Psoas muscle (tissue), 8 donors: ENCODE data around the gene ST8SIA3. TPM values are rescaled to one million over a fixed set of nuclear protein-coding genes. Genes with fewer than 3 reads are reported as not detected.

Source experiments
- ATAC-seq, 4 donors: fragments of 200-7000 bp; cut with Tn5 transposase; one replicate each; pipeline ENCODE4 v1.9.1; 2020; ENCODE audit warnings: moderate library complexity in 3 of 4, mild to moderate bottlenecking in 2 of 4
- DNase-seq, 2 donors: peaks; one replicate each; pipeline ENCODE4 v3.0.0-alpha.2; 2020
- H3K27ac ChIP-seq: fragments of 200-600 bp; one replicate; pipeline ENCODE4 v1.8.0; 2022
- H3K27me3 ChIP-seq, 3 donors: fragments of 200-600 bp in 1 of 3; one replicate each; pipeline versions ENCODE4 v1.6.1 to v1.8.0; 2013 to 2022; ENCODE audit warnings: low read length in 2 of 3, mild to moderate bottlenecking in 2 of 3, moderate library complexity in 1 of 3; ENCODE audit not compliant: insufficient read depth in 3 of 3
- H3K36me3 ChIP-seq, 2 donors: fragments of 200-600 bp in 1 of 2; one replicate each; pipeline versions ENCODE4 v1.6.1 to v1.8.0; 2013 to 2022; ENCODE audit warnings: low read depth in 1 of 2, mild to moderate bottlenecking in 1 of 2, moderate library complexity in 1 of 2; ENCODE audit not compliant: insufficient read depth in 1 of 2
- H3K4me1 ChIP-seq: fragments of 200-600 bp; one replicate; pipeline ENCODE4 v1.8.0; 2022
- H3K4me3 ChIP-seq: fragments of 200-600 bp; one replicate; pipeline ENCODE4 v1.8.0; 2022; ENCODE audit warnings: mild to moderate bottlenecking
- H3K9me3 ChIP-seq: fragments of 200-600 bp; one replicate; pipeline ENCODE4 v1.8.0; 2022
- CTCF ChIP-seq: fragments of 200-600 bp; IDR thresholded peaks from one replicate; pipeline ENCODE4 v1.8.0; 2022; ENCODE audit warnings: antibody characterized with exemption
- WGBS, 3 donors: extraction: QIAGEN DNeasy Blood & Tissue Kit; methylation state at CpG; one replicate each; pipeline versions ENCODE4 v1.1.6 to v1.1.7; 2013; 5-methylcytosine and 5-hydroxymethylcytosine counted together
- intact Hi-C, 2 donors: fragments of 100-400 bp; cut with DNase I; formaldehyde crosslinking; loops; one replicate each; pipeline versions ENCODE4 v1.11.0 to v1.14.2; 2022
- long read RNA-seq, 2 donors: library from polyadenylated mRNA; unstranded; transcript quantifications; one replicate each; pipeline ENCODE4 v2.0.0, GENCODE V29; 2021
- polyA plus RNA-seq, 3 donors: library from polyadenylated mRNA; stranded (reverse); fragments of 200-250 nt; gene quantifications; one replicate each; pipeline ENCODE4 v1.2.3, GENCODE V29; 2013
- total RNA-seq, 4 donors: library from RNA; stranded (reverse); fragmentation: NEBNext Ultra II Directional in 2 of 4; extraction: Animal tissue kit (Norgen Biotek cat#: 25700) in 2 of 4; gene quantifications; one replicate each; pipeline versions ENCODE4 v1.2.1 to v1.2.4, GENCODE V29; 2021 to 2023
- donor health status: healthy with polysubstance abuse.
- donor health status: DM: no; HTN: no; CAD: no; lungs with moderate emphysema.
- donor health status: Bipolar disorder and iron deficiency.
- donor health status: healthy.
- donor health status: DM: yes; HTN: yes; CAD: no.
- donor health status: DM: no; HTN: no; CAD: no.
- donor health status: DM: no; HTN: no; CAD: no.
- donor health status: DM: yes; HTN: yes; CAD: no.

Gene ST8SIA3, protein sequence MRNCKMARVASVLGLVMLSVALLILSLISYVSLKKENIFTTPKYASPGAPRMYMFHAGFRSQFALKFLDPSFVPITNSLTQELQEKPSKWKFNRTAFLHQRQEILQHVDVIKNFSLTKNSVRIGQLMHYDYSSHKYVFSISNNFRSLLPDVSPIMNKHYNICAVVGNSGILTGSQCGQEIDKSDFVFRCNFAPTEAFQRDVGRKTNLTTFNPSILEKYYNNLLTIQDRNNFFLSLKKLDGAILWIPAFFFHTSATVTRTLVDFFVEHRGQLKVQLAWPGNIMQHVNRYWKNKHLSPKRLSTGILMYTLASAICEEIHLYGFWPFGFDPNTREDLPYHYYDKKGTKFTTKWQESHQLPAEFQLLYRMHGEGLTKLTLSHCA
- total RNA-seq (under 1 TPM in 1 of 4 donors, not detected in 3; 0.02 TPM), polyA plus RNA-seq (under 1 TPM in 1 of 3 donors, not detected in 2; 0.09 TPM)
- long read RNA-seq, donor 1: 0 reads
- long read RNA-seq, donor 2: 0 reads

DNA sequence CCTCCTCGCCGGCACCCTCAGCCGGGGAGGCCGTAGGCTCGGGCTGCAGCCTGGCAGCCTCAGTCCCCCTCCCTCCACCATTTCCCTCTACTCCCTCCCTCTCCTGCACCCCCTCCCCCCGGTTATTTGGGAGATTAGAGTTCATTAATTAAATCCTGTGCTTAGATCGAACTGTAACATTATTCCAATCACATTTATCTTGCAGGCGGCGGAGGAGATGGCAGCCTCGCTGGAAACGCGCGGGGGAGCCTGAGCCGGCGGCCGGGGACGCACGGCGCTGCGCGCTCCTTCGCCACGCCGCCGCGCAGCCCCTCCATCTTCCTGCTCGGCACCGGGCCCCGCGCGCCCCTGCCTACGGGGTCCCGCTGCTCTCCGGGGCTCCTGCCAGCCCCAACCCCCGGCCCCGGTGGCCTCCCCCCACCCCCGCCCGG, at the start of gene ST8SIA3:
TSS of gene ST8SIA3 (plus strand) at position 287 of the 431 bp plus-strand sequence. CDS start 290 bp downstream, outside the sequence.
- Histone ChIP-seq H3K4me3 (no peak within 1 kb of the TSS), H3K27me3 (peaks cover 6 to 68% (median 15%) of the 10 kb centered on the region in 3 donors), H3K36me3 (no peaks in the 10 kb centered on the region), H3K4me1 (no peaks in the 10 kb centered on the region), H3K27ac (no peak within 1 kb of the TSS), H3K9me3 (no peaks in the 10 kb centered on the region)
- no peak for TF ChIP-seq CTCF
- ATAC-seq (no peak), DNase-seq (no peak)
- intact Hi-C loops: no loop called here
- WGBS, 3 donors: 1 to 2% (median 2%) methylated on average over 36 to 37 of the region's 38 CpGs

- Histone ChIP-seq H3K4me1 (no peaks in the 10 kb centered on the region), H3K27ac (no peak overlapping the region), H3K36me3 (no peaks in the 10 kb centered on the region), H3K9me3 (no peaks in the 10 kb centered on the region), H3K27me3 (peaks cover 0 to 4% (median 0%) of the 10 kb centered on the region in 3 donors), H3K4me3 (no peak overlapping the region)
- intact Hi-C loops: no loop called here
- TF ChIP-seq CTCF: no peak
- 71 to 76% (median 72%) methylated on average over 4 of the region's 4 CpGs for WGBS, 3 donors
- DNase-seq (no peak), ATAC-seq (no peak)
Observed at GRCh38 chr18:57311472-57311871, 40.9 kb upstream of the ST8SIA3 start.

DNA sequence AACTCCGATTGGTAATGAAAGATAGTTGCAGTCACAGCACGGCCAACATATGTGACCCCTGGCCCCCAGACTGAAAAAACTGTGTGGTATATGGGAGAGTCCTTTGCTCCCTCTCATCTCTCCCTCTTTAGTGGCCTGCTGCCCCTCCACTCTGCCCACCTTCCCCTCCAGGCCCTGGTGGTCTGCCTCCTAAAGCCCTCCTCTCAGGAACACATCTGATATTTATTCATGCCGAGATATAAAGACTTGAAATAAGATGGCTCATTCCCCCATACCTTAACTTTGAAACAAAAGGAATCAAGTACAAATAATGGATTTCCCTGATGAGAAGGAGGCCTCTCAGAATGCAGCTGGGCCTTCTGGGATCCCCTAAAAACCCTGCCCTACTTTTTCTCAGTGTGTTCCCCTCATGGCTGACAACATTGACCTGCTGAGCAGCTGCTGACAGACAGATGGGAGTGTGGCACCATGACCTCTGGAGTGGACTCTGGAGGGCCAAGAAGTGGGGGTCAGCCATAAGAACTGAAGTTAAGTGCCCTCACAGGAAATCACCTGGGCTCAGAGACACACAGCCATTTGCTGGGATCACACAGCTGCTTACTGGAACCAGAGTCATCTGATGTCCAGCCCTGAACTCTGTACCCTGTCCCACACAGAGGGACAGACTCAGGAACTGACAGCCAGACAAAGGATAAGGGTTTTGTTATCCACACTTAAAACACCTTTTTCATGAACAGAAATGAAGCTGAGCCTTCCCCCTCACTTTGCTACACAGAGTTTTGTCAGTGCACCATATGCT, 39.8 kb upstream of the ST8SIA3 start:
- WGBS, 3 donors: 68 to 72% (median 69%) methylated on average over 3 of the region's 3 CpGs
- intact Hi-C loops: no loop called here

GRCh38 chr18:57320603-57321002, 31.8 kb upstream of the ST8SIA3 start:
- intact Hi-C loops: no loop called here
- ATAC-seq (no peak), DNase-seq (no peak)
- no peaks in the 10 kb centered on the region for H3K36me3 ChIP-seq
- TF ChIP-seq CTCF: no peak
- no peaks in the 10 kb centered on the region for H3K4me1 ChIP-seq
- 65 to 73% (median 72%) methylated on average over 2 of the region's 2 CpGs for WGBS, 3 donors
- H3K4me3 ChIP-seq: no peak overlapping the region
- H3K9me3 ChIP-seq: no peaks in the 10 kb centered on the region
- no peak overlapping the region for H3K27ac ChIP-seq
- no peaks in the 10 kb centered on the region for H3K27me3 ChIP-seq

More for the DNA sequence above, 39.8 kb upstream of the ST8SIA3 start:
- ATAC-seq (no peak), DNase-seq (no peak)
- Histone ChIP-seq H3K4me1 (no peaks in the 10 kb centered on the region), H3K27ac (no peak overlapping the region), H3K9me3 (no peaks in the 10 kb centered on the region), H3K36me3 (no peaks in the 10 kb centered on the region), H3K4me3 (no peak overlapping the region), H3K27me3 (peaks cover 0 to 4% (median 0%) of the 10 kb centered on the region in 3 donors)
- no peak for TF ChIP-seq CTCF
